Measurements from ENCODE around the gene DNAJC7.

DNAJC7 gene

GRCh38 chr17:41959336-41960095, 57.7 kb downstream of the DNAJC7 start:
- TF ChIP-seq PPARA (CRISPR knock-in tag; IDR thresholded peaks at IDR 0.05; ENCODE audit: borderline replicate concordance) (no peak), ZFP30 (CRISPR knock-in tag; IDR thresholded peaks at IDR 0.05) (no peak), ZNF565 (CRISPR knock-in tag; conservative IDR thresholded peaks at IDR 0.05; ENCODE audit: low read depth) (no peak), GLIS3 (CRISPR knock-in tag; IDR thresholded peaks at IDR 0.05) (no peak), ZNF70 (CRISPR knock-in tag; IDR thresholded peaks at IDR 0.05) (no peak), ISL1 (CRISPR knock-in tag; IDR thresholded peaks at IDR 0.05) (no peak), ZNF8 (CRISPR knock-in tag; IDR thresholded peaks at IDR 0.05) (no peak), TOX (CRISPR knock-in tag; IDR thresholded peaks at IDR 0.05; ENCODE audit: borderline replicate concordance) (no peak), OSR1 (CRISPR knock-in tag; IDR thresholded peaks at IDR 0.05) (no peak), CREB5 (CRISPR knock-in tag; IDR thresholded peaks at IDR 0.05; ENCODE audit: low read depth) (no peak), ESRRG (CRISPR knock-in tag; IDR thresholded peaks at IDR 0.05) (no peak), CSDC2 (CRISPR knock-in tag; IDR thresholded peaks at IDR 0.05) (no peak), PATZ1 (CRISPR knock-in tag; IDR thresholded peaks at IDR 0.05; ENCODE audit: borderline replicate concordance) (no peak), ZC3H10 (CRISPR knock-in tag; IDR thresholded peaks at IDR 0.05) (no peak)
- TF ChIP-seq, protein P1, sequence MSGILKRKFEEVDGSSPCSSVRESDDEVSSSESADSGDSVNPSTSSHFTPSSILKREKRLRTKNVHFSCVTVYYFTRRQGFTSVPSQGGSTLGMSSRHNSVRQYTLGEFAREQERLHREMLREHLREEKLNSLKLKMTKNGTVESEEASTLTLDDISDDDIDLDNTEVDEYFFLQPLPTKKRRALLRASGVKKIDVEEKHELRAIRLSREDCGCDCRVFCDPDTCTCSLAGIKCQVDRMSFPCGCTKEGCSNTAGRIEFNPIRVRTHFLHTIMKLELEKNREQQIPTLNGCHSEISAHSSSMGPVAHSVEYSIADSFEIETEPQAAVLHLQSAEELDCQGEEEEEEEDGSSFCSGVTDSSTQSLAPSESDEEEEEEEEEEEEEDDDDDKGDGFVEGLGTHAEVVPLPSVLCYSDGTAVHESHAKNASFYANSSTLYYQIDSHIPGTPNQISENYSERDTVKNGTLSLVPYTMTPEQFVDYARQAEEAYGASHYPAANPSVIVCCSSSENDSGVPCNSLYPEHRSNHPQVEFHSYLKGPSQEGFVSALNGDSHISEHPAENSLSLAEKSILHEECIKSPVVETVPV (CRISPR knock-in tag; IDR thresholded peaks at IDR 0.05) = no peak
- TF ChIP-seq, protein P2, sequence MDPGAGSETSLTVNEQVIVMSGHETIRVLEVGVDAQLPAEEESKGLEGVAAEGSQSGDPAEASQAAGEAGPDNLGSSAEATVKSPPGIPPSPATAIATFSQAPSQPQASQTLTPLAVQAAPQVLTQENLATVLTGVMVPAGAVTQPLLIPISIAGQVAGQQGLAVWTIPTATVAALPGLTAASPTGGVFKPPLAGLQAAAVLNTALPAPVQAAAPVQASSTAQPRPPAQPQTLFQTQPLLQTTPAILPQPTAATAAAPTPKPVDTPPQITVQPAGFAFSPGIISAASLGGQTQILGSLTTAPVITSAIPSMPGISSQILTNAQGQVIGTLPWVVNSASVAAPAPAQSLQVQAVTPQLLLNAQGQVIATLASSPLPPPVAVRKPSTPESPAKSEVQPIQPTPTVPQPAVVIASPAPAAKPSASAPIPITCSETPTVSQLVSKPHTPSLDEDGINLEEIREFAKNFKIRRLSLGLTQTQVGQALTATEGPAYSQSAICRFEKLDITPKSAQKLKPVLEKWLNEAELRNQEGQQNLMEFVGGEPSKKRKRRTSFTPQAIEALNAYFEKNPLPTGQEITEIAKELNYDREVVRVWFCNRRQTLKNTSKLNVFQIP (CRISPR knock-in tag; IDR thresholded peaks at IDR 0.05; ENCODE audit: borderline replicate concordance, low read depth) = no peak
- peak; percentile 80 for ATAC-seq

DNA sequence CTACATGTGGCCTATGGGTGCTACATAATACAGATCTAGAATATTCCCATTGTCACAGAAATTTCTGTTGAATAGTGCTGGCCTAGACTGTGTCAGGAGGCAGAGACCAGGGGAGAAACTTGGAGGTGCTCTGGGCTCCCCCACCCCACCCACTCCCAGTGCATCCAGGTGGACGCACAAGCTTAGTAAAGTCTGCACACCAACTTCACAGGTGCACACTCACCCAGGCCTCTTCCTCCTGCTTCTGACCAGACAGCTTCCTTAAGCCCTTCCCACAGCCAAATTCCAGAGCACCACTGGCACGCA, 58.3 kb downstream of the DNAJC7 start:
- ATAC-seq = no peak
- TF ChIP-seq, protein P3, sequence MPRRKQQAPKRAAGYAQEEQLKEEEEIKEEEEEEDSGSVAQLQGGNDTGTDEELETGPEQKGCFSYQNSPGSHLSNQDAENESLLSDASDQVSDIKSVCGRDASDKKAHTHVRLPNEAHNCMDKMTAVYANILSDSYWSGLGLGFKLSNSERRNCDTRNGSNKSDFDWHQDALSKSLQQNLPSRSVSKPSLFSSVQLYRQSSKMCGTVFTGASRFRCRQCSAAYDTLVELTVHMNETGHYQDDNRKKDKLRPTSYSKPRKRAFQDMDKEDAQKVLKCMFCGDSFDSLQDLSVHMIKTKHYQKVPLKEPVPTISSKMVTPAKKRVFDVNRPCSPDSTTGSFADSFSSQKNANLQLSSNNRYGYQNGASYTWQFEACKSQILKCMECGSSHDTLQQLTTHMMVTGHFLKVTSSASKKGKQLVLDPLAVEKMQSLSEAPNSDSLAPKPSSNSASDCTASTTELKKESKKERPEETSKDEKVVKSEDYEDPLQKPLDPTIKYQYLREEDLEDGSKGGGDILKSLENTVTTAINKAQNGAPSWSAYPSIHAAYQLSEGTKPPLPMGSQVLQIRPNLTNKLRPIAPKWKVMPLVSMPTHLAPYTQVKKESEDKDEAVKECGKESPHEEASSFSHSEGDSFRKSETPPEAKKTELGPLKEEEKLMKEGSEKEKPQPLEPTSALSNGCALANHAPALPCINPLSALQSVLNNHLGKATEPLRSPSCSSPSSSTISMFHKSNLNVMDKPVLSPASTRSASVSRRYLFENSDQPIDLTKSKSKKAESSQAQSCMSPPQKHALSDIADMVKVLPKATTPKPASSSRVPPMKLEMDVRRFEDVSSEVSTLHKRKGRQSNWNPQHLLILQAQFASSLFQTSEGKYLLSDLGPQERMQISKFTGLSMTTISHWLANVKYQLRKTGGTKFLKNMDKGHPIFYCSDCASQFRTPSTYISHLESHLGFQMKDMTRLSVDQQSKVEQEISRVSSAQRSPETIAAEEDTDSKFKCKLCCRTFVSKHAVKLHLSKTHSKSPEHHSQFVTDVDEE (CRISPR knock-in tag; IDR thresholded peaks at IDR 0.05) = no peak
- no peak for TF ChIP-seq GLIS3 (CRISPR knock-in tag; IDR thresholded peaks at IDR 0.05)
- no peak for TF ChIP-seq ZNF565 (CRISPR knock-in tag; conservative IDR thresholded peaks at IDR 0.05; ENCODE audit: low read depth)
- TF ChIP-seq SNAI2 (CRISPR knock-in tag; IDR thresholded peaks at IDR 0.05) = no peak

DNA sequence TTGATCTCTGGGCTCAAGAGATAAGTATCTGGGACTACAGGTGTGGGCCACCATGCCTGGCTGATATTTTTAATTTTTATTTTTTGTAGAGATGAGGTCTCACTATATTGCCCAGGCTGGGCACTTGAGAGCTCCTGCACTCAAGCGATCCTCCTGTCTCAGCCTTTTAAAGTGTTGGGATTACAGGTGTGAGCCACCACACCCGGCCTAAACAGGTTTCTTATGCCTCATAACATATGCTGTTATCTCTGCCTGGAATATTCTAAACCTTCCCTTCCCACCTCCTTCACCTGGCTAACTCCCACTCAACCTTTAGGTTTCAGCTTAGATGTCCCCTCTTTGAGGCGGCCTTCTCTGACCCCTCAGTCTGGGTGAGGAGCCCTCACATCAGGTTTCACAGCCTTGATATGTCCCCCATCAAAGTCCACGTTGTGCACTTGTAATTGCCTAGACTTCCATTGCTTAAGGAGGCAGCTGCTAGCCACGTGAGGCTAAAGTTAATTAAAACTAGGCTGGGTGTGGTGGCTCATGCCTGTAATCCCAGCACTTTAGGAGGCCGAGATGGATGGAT, 59.3 kb downstream of the DNAJC7 start:
- no peak for ATAC-seq
- TF ChIP-seq ZFP3 (CRISPR knock-in tag; IDR thresholded peaks at IDR 0.05) (no peak), ARNTL (CRISPR knock-in tag; IDR thresholded peaks at IDR 0.05; ENCODE audit: borderline replicate concordance, low read depth) (no peak), PATZ1 (CRISPR knock-in tag; IDR thresholded peaks at IDR 0.05; ENCODE audit: borderline replicate concordance) (no peak), ZNF70 (CRISPR knock-in tag; IDR thresholded peaks at IDR 0.05) (no peak), RARB (CRISPR knock-in tag; IDR thresholded peaks at IDR 0.05) (no peak), SNAI2 (CRISPR knock-in tag; IDR thresholded peaks at IDR 0.05) (no peak), ZNF8 (CRISPR knock-in tag; IDR thresholded peaks at IDR 0.05) (no peak)
- TF ChIP-seq, protein P2 (CRISPR knock-in tag; IDR thresholded peaks at IDR 0.05; ENCODE audit: borderline replicate concordance, low read depth) = no peak
- TF ChIP-seq, protein P3 (CRISPR knock-in tag; IDR thresholded peaks at IDR 0.05) = no peak

All from SK-N-SH treated with all-trans-retinoic acid at 6 μM for 48 hours (cell line).